HG02884 (cell line): ENCODE results near the gene FPR1.

Experiments used
- ATAC-seq: cut with Tn5 transposase; IDR thresholded peaks from one replicate; pipeline ENCODE4 v1.9.1; 2021; ENCODE audit warnings: mild to moderate bottlenecking, moderate library complexity; ENCODE audit not compliant: unreplicated experiment

The FPR1 gene

GRCh38 chr19:51751655-51752054 is at the start of gene FPR1:
Gene FPR1, minus strand, starts transcription at chr19:51751878. Its CDS starts 4,884 bp downstream, at chr19:51746994.
- no peak for ATAC-seq

- no peak for ATAC-seq
These were observed 49.0 kb upstream of the FPR1 start for GRCh38 chr19:51800473-51801244.

- no peak for ATAC-seq
These were observed 48.2 kb upstream of the FPR1 start for GRCh38 chr19:51799774-51800472.

- ATAC-seq: no peak
These were observed 47.5 kb upstream of the FPR1 start for GRCh38 chr19:51799034-51799773.

- no peak for ATAC-seq
These were observed 46.4 kb upstream of the FPR1 start for GRCh38 chr19:51798062-51798461.

- ATAC-seq: no peak
These were observed 45.8 kb upstream of the FPR1 start for GRCh38 chr19:51797480-51797879.

- ATAC-seq: no peak
These were observed 44.6 kb upstream of the FPR1 start for GRCh38 chr19:51796195-51796679.

- no peak for ATAC-seq
These were observed 43.3 kb upstream of the FPR1 start, which contains the start of gene FPR3 for GRCh38 chr19:51794885-51795490. Gene FPR3, plus strand, starts transcription at chr19:51795157. Its CDS starts 28,592 bp downstream, at chr19:51823749.

- ATAC-seq: no peak
These were observed 42.3 kb upstream of the FPR1 start for GRCh38 chr19:51793994-51794393.

GRCh38 chr19:51792932-51793331 is 41.3 kb upstream of the FPR1 start:
- ATAC-seq: no peak

GRCh38 chr19:51789061-51789795 is 37.5 kb upstream of the FPR1 start:
- ATAC-seq: no peak

- ATAC-seq: no peak
These were observed 36.4 kb upstream of the FPR1 start for GRCh38 chr19:51788029-51788428.

- no peak for ATAC-seq
These were observed 35.2 kb upstream of the FPR1 start for GRCh38 chr19:51786646-51787494.

GRCh38 chr19:51784922-51785690 is 33.4 kb upstream of the FPR1 start:
- ATAC-seq: no peak

- ATAC-seq: no peak
These were observed 32.6 kb upstream of the FPR1 start for GRCh38 chr19:51784109-51784785.

- no peak for ATAC-seq
These were observed 31.7 kb upstream of the FPR1 start for GRCh38 chr19:51783372-51783771.

GRCh38 chr19:51781999-51782398 is 30.3 kb upstream of the FPR1 start:
- no peak for ATAC-seq

- no peak for ATAC-seq
These were observed 28.6 kb upstream of the FPR1 start for GRCh38 chr19:51780270-51780669.
